ENCODE measurements around the gene IL18BP.

- TF ChIP-seq CTCF (conservative IDR thresholded peaks at IDR 0.05 in 1 of 2, IDR thresholded peaks at IDR 0.05 in 1 of 2; ENCODE audit: extremely low read depth in 1 of 2, insufficient read depth in 1 of 2, low read depth in 1 of 2, low read length in 2 of 2) = no peak
- no peak for TF ChIP-seq EZH2 (IDR thresholded peaks at IDR 0.05; ENCODE audit: borderline replicate concordance, low read length)
Measured at GRCh38 chr11:71951741-71952310, 46.9 kb upstream of the IL18BP start.

All from mammary epithelial cell (primary cell).